ENCODE measurements around the gene FARS2.

The FARS2 gene

DNA sequence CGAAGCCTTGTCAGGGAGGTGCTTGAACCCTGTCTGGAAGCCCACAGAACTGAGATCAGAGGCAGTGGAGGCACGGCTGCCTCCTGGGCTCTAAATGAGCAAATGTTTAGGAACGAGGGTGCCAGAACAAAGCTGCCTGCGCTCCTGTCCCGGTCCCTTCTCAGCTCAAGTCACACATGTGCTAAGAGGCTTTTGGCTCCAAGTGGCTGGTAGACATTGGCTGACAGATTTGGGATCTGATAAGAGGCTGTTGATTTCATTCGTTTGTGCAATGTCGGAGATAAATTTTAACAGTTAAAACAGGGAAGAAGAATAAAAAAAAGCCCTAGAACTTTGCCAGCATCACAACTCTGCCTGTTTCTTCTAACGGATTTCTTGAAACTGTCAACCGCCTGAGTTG lies 553.6 kb downstream of the FARS2 start:
- no peak overlapping the region for H3K4me2 ChIP-seq (ENCODE audit: low read length)
- no peak overlapping the region for H3K4me3 ChIP-seq (ENCODE audit: low read length)
- H3K36me3 ChIP-seq (replicated peaks; ENCODE audit: low read depth, low read length): no peaks in the 10 kb centered on the region
- H3K4me1 ChIP-seq (ENCODE audit: low read length): no peaks in the 10 kb centered on the region
- H3K9me3 ChIP-seq (ENCODE audit: insufficient read depth, low read length): no peaks in the 10 kb centered on the region
- no peak overlapping the region for H3K27ac ChIP-seq (ENCODE audit: low read length)
- H3K27me3 ChIP-seq (ENCODE audit: low read depth, low read length): no peaks in the 10 kb centered on the region
- TF ChIP-seq, protein P1, sequence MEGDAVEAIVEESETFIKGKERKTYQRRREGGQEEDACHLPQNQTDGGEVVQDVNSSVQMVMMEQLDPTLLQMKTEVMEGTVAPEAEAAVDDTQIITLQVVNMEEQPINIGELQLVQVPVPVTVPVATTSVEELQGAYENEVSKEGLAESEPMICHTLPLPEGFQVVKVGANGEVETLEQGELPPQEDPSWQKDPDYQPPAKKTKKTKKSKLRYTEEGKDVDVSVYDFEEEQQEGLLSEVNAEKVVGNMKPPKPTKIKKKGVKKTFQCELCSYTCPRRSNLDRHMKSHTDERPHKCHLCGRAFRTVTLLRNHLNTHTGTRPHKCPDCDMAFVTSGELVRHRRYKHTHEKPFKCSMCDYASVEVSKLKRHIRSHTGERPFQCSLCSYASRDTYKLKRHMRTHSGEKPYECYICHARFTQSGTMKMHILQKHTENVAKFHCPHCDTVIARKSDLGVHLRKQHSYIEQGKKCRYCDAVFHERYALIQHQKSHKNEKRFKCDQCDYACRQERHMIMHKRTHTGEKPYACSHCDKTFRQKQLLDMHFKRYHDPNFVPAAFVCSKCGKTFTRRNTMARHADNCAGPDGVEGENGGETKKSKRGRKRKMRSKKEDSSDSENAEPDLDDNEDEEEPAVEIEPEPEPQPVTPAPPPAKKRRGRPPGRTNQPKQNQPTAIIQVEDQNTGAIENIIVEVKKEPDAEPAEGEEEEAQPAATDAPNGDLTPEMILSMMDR (IDR thresholded peaks at IDR 0.05; ENCODE audit: low read depth, low read length): no peak
- TF ChIP-seq EZH2phosphoT487 (IDR thresholded peaks at IDR 0.05; ENCODE audit: low read depth): no peak
- H4K20me1 ChIP-seq (ENCODE audit: insufficient read depth, low read length): no peaks in the 10 kb centered on the region
- no peak overlapping the region for H2AFZ ChIP-seq (ENCODE audit: low read depth, low read length)
- no peak overlapping the region for H3K9ac ChIP-seq (ENCODE audit: low read length)
- no peaks in the 10 kb centered on the region for H3K79me2 ChIP-seq (ENCODE audit: low read length)

DNA sequence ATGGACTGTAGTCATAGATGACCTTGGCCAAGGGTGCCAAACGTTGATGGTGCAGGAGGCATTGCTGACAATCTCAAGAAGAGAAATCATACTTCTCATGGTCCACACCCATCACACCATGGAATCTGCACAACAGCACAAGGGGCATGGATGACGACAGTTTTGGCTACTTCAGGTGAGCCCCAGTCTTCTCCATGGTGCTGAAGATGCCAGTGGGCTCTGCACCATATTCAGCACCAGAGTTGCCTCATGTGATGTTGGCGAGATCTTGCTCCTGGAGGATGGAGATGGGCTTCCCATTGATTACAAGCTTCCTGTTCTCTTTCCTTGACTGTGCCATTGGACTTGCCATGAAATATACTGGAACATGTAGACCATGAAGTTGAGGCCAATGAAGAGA lies 556.6 kb downstream of the FARS2 start:
- H2AFZ ChIP-seq (ENCODE audit: low read depth, low read length): no peak overlapping the region

DNA sequence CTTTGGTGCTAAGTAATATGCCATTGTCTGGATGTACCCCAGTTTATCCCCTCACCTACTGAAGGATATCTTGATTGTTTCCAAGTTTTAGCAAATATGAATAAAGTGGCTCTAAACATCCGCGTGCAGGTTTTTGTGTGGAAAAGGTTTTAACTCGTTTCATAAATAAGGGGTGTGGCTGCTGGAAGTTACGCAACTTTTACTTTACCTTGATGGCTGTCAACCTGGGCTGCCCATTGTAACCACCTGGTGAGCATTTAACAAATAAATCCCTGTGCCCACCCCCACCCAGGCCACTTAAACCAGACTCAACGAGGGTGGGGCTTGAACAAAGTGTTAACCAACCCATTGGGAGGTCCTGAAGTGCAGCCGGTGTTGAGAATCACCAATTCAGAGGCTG lies 557.6 kb downstream of the FARS2 start:
- H3K4me2 ChIP-seq (ENCODE audit: low read length): no peak overlapping the region
- TF ChIP-seq EZH2phosphoT487 (IDR thresholded peaks at IDR 0.05; ENCODE audit: low read depth): no peak
- TF ChIP-seq, protein P1 (IDR thresholded peaks at IDR 0.05; ENCODE audit: low read depth, low read length): no peak
- no peaks in the 10 kb centered on the region for H3K79me2 ChIP-seq (ENCODE audit: low read length)

More for the DNA sequence above, 556.6 kb downstream of the FARS2 start:
- Histone ChIP-seq H3K27ac (ENCODE audit: low read length) (no peak overlapping the region), H3K4me2 (ENCODE audit: low read length) (no peak overlapping the region), H4K20me1 (ENCODE audit: insufficient read depth, low read length) (no peaks in the 10 kb centered on the region), H3K9ac (ENCODE audit: low read length) (no peak overlapping the region), H3K36me3 (replicated peaks; ENCODE audit: low read depth, low read length) (no peaks in the 10 kb centered on the region), H3K4me3 (ENCODE audit: low read length) (no peak overlapping the region), H3K79me2 (ENCODE audit: low read length) (no peaks in the 10 kb centered on the region), H3K9me3 (ENCODE audit: insufficient read depth, low read length) (no peaks in the 10 kb centered on the region), H3K27me3 (ENCODE audit: low read depth, low read length) (no peaks in the 10 kb centered on the region), H3K4me1 (ENCODE audit: low read length) (no peaks in the 10 kb centered on the region)
- TF ChIP-seq EZH2phosphoT487 (IDR thresholded peaks at IDR 0.05; ENCODE audit: low read depth): no peak
- TF ChIP-seq, protein P1 (IDR thresholded peaks at IDR 0.05; ENCODE audit: low read depth, low read length): no peak

More for the DNA sequence above, 557.6 kb downstream of the FARS2 start:
- Histone ChIP-seq H4K20me1 (ENCODE audit: insufficient read depth, low read length) (no peaks in the 10 kb centered on the region), H3K4me1 (ENCODE audit: low read length) (no peaks in the 10 kb centered on the region), H2AFZ (ENCODE audit: low read depth, low read length) (no peak overlapping the region), H3K9me3 (ENCODE audit: insufficient read depth, low read length) (no peaks in the 10 kb centered on the region), H3K27me3 (ENCODE audit: low read depth, low read length) (no peaks in the 10 kb centered on the region), H3K9ac (ENCODE audit: low read length) (no peak overlapping the region), H3K4me3 (ENCODE audit: low read length) (no peak overlapping the region), H3K36me3 (replicated peaks; ENCODE audit: low read depth, low read length) (no peaks in the 10 kb centered on the region), H3K27ac (ENCODE audit: low read length) (no peak overlapping the region)

Data from OCI-LY3 (cell line).